WTC11 (cell line): ENCODE measurements around the gene FAR2. TPM values are rescaled to one million over a fixed set of nuclear protein-coding genes. Genes with fewer than 3 reads are reported as not detected.

Source experiments
- ATAC-seq: fragments of 200-7000 bp; cut with Tn5 transposase; 2 replicates; pipeline ENCODE4 v1.10.0; 2021; ENCODE audit warnings: mild to moderate bottlenecking, moderate library complexity
- CTCF ChIA-PET: fragments of 300-600 bp; sonication (Branson Sonifier 250); formaldehyde crosslinking; loops from one replicate; lab custom pipeline; 2021; ENCODE audit warnings: antibody characterized with exemption; lab: Charles Lee
- POLR2A ChIA-PET: fragments of 350-600 bp; sonication (Branson Sonifier 250); formaldehyde crosslinking; loops from one replicate; lab custom pipeline; 2021; ENCODE audit warnings: antibody characterized with exemption; lab: Charles Lee
- DNase-seq: peaks from one replicate; pipeline ENCODE4 v3.0.0; 2021; ENCODE audit warnings: low spot score
- H3K27ac Mint-ChIP-seq: 2 replicates; pipeline ENCODE4 v1.8.0; 2021; ENCODE audit warnings: mixed read lengths
- H3K27me3 Mint-ChIP-seq: 2 replicates; pipeline ENCODE4 v1.8.0; 2021; ENCODE audit warnings: low read depth, mild to moderate bottlenecking, moderate library complexity, mixed read lengths
- H3K36me3 Mint-ChIP-seq: 2 replicates; pipeline ENCODE4 v1.8.0; 2021; ENCODE audit warnings: mixed read lengths
- H3K4me1 Mint-ChIP-seq: 2 replicates; pipeline ENCODE4 v1.8.0; 2022; ENCODE audit warnings: mixed read lengths
- H3K4me3 Mint-ChIP-seq: 2 replicates; pipeline ENCODE4 v1.8.0; 2021; ENCODE audit warnings: mild to moderate bottlenecking, moderate library complexity, mixed read lengths
- H3K9me3 Mint-ChIP-seq: 2 replicates; pipeline ENCODE4 v1.8.0; 2021; ENCODE audit warnings: mixed read lengths
- E2F1 ChIP-seq: sonication (generic); formaldehyde crosslinking; IDR thresholded peaks from 2 replicates; pipeline ENCODE4 v1.8.0; 2022; ENCODE audit warnings: mild to moderate bottlenecking, missing genetic modification reagents
- E2F5 ChIP-seq: sonication (generic); formaldehyde crosslinking; IDR thresholded peaks from 2 replicates; pipeline ENCODE4 v1.8.1; 2022; ENCODE audit warnings: mild to moderate bottlenecking, moderate library complexity, missing genetic modification reagents
- ETV6 ChIP-seq: sonication (generic); formaldehyde crosslinking; IDR thresholded peaks from 2 replicates; pipeline ENCODE4 v1.8.1; 2022; ENCODE audit warnings: mild to moderate bottlenecking, missing genetic modification reagents
- FOXJ3 ChIP-seq: sonication (generic); formaldehyde crosslinking; IDR thresholded peaks from 2 replicates; pipeline ENCODE4 v1.9.0; 2021; ENCODE audit warnings: missing genetic modification reagents, mild to moderate bottlenecking, borderline replicate concordance
- FOXP4 ChIP-seq: sonication (generic); formaldehyde crosslinking; IDR thresholded peaks from 2 replicates; pipeline ENCODE4 v1.8.0; 2022; ENCODE audit warnings: mild to moderate bottlenecking, missing genetic modification reagents
- HMGA2 ChIP-seq: fragments of 250-450 bp; sonication (Bioruptor Pico); IDR thresholded peaks from 2 replicates; pipeline ENCODE4 v1.4.0; 2021; ENCODE audit warnings: mild to moderate bottlenecking, moderate library complexity
- MYBL2 ChIP-seq: sonication (generic); formaldehyde crosslinking; IDR thresholded peaks from 2 replicates; pipeline ENCODE4 v1.8.1; 2023; ENCODE audit warnings: mild to moderate bottlenecking, moderate library complexity, missing genetic modification reagents
- NR1H2 ChIP-seq: sonication (generic); formaldehyde crosslinking; IDR thresholded peaks from 2 replicates; pipeline ENCODE4 v1.9.0; 2021; ENCODE audit warnings: mild to moderate bottlenecking, moderate library complexity, missing genetic modification reagents
- TEAD1 ChIP-seq: sonication (generic); formaldehyde crosslinking; IDR thresholded peaks from 2 replicates; pipeline ENCODE4 v1.8.0; 2022; ENCODE audit warnings: mild to moderate bottlenecking, missing genetic modification reagents
- USF1 ChIP-seq: sonication (generic); formaldehyde crosslinking; IDR thresholded peaks from 2 replicates; pipeline ENCODE4 v1.8.0; 2022; ENCODE audit warnings: mild to moderate bottlenecking, missing genetic modification reagents
- ZNF219 ChIP-seq: sonication (generic); formaldehyde crosslinking; IDR thresholded peaks from 2 replicates; pipeline ENCODE4 v1.8.0; 2023; ENCODE audit warnings: missing genetic modification reagents, mild to moderate bottlenecking, borderline replicate concordance
- ZNF263 ChIP-seq: sonication (generic); formaldehyde crosslinking; IDR thresholded peaks from 2 replicates; pipeline ENCODE4 v1.8.1; 2022; ENCODE audit warnings: low read depth, mild to moderate bottlenecking, moderate library complexity, missing genetic modification reagents
- ZNF317 ChIP-seq: sonication (generic); formaldehyde crosslinking; IDR thresholded peaks from 2 replicates; pipeline ENCODE4 v1.8.1; 2023; ENCODE audit warnings: low read depth, mild to moderate bottlenecking, moderate library complexity, missing genetic modification reagents, borderline replicate concordance
- ZNF416 ChIP-seq: fragments of 250-450 bp; sonication (Bioruptor Pico); IDR thresholded peaks from 2 replicates; pipeline ENCODE4 v1.9.0; 2021; ENCODE audit warnings: mild to moderate bottlenecking, inconsistent platforms
- ZNF423 ChIP-seq: fragments of 250-450 bp; sonication (Bioruptor Pico); IDR thresholded peaks from 2 replicates; pipeline ENCODE4 v2.1.2; 2022; ENCODE audit warnings: mild to moderate bottlenecking, moderate library complexity
- ZNF532 ChIP-seq: fragments of 250-450 bp; sonication (Bioruptor Pico); IDR thresholded peaks from 2 replicates; pipeline ENCODE4 v1.9.0; 2021; ENCODE audit warnings: mild to moderate bottlenecking, borderline replicate concordance
- total RNA-seq: library from RNA; stranded (reverse); gene quantifications from 3 replicates; pipeline ENCODE4 v1.2.3, GENCODE V29; 2021

The FAR2 gene
- total RNA-seq, 1 experiment from 2014 or later, result 20.0 TPM

- ATAC-seq (no peak), DNase-seq (no peak)
- H3K4me1 Mint-ChIP-seq, result peaks cover 13% of the 10 kb centered on the region
- TF ChIP-seq E2F1 (CRISPR knock-in tag) (no peak), ZNF263 (no peak), ZNF416 (CRISPR knock-in tag) (no peak), FOXP4 (CRISPR knock-in tag) (no peak), ZNF423 (CRISPR knock-in tag) (no peak), MYBL2 (CRISPR knock-in tag) (no peak), ZNF219 (CRISPR knock-in tag) (no peak), E2F5 (CRISPR knock-in tag) (no peak), HMGA2 (no peak), NR1H2 (no peak), TEAD1 (no peak), ZNF317 (CRISPR knock-in tag) (no peak), ZNF532 (CRISPR knock-in tag) (no peak)
- ChIA-PET CTCF (no interaction called here), POLR2A (no interaction called here)
- peaks cover 24% of the 10 kb centered on the region for H3K27me3 Mint-ChIP-seq
- H3K27ac Mint-ChIP-seq, result no peak overlapping the region
- no peak overlapping the region for H3K4me3 Mint-ChIP-seq
- H3K9me3 Mint-ChIP-seq, result peaks cover 14% of the 10 kb centered on the region
- peaks cover 15% of the 10 kb centered on the region for H3K36me3 Mint-ChIP-seq
Measured at GRCh38 chr12:29208060-29208459, 59.0 kb downstream of the FAR2 start.

- ChIA-PET POLR2A (no interaction called here), CTCF (no interaction called here)
- TF ChIP-seq HMGA2 (no peak), ETV6 (CRISPR knock-in tag) (no peak), FOXJ3 (CRISPR knock-in tag) (no peak), USF1 (no peak)
- H3K9me3 Mint-ChIP-seq, result peaks cover 8% of the 10 kb centered on the region
- ATAC-seq (no peak), DNase-seq (no peak)
- no peak overlapping the region; the same call in 1 of the 2 replicates for H3K27ac Mint-ChIP-seq
- peaks cover 15% of the 10 kb centered on the region for H3K27me3 Mint-ChIP-seq
- H3K36me3 Mint-ChIP-seq, result peaks cover 8% of the 10 kb centered on the region
- H3K4me3 Mint-ChIP-seq, result no peak overlapping the region
- peaks cover 13% of the 10 kb centered on the region for H3K4me1 Mint-ChIP-seq
Measured at GRCh38 chr12:29208936-29209701, 60.0 kb downstream of the FAR2 start.
